MM.1S (cell line): ENCODE measurements around the gene CMTM2.

Experiments used
- DNase-seq: peaks from one replicate; pipeline ENCODE4 v3.0.0-alpha.2; 2015
- H2AFZ ChIP-seq: fragments of 300-600 bp; sonication (generic); 2 replicates; pipeline ENCODE4 v1.6.0; 2016; ENCODE audit warnings: antibody characterized with exemption, low read length
- H3F3A ChIP-seq: fragments of 300-600 bp; sonication (generic); 2 replicates; pipeline ENCODE4 v1.6.1; 2016; ENCODE audit warnings: mild to moderate bottlenecking, antibody characterized with exemption, low read length, moderate library complexity, mixed read lengths; ENCODE audit not compliant: insufficient read depth
- H3K27ac ChIP-seq: fragments of 300-600 bp; sonication (generic); 2 replicates; pipeline ENCODE4 v1.5.1; 2016; ENCODE audit warnings: mild to moderate bottlenecking, low read length
- H3K27me3 ChIP-seq: fragments of 300-600 bp; sonication (generic); replicated peaks from 2 replicates; pipeline ENCODE4 v1.6.0; 2016; ENCODE audit warnings: low read length; ENCODE audit not compliant: insufficient read depth
- H3K36me3 ChIP-seq: fragments of 300-600 bp; sonication (generic); replicated peaks from 2 replicates; pipeline ENCODE4 v1.6.1; 2016; ENCODE audit warnings: mild to moderate bottlenecking, low read length, mixed read lengths; ENCODE audit not compliant: insufficient read depth
- H3K4me1 ChIP-seq: fragments of 300-600 bp; sonication (generic); 2 replicates; pipeline ENCODE4 v1.6.1; 2016; ENCODE audit warnings: low read length, mixed read lengths
- H3K4me2 ChIP-seq: fragments of 300-600 bp; sonication (generic); 2 replicates; pipeline ENCODE4 v1.6.0; 2016; ENCODE audit warnings: low read depth, low read length
- H3K4me3 ChIP-seq: fragments of 300-600 bp; sonication (generic); 2 replicates; pipeline ENCODE4 v1.5.1; 2016; ENCODE audit warnings: low read length, mixed read lengths
- H3K79me2 ChIP-seq: fragments of 300-600 bp; sonication (generic); 2 replicates; pipeline ENCODE4 v1.6.1; 2016; ENCODE audit warnings: mixed run types, low read length, mixed read lengths
- H3K9ac ChIP-seq: fragments of 300-600 bp; sonication (generic); 2 replicates; pipeline ENCODE4 v1.6.1; 2016; ENCODE audit warnings: low read length, mixed read lengths
- H3K9me2 ChIP-seq: fragments of 300-600 bp; sonication (generic); replicated peaks from 2 replicates; pipeline ENCODE4 v1.6.1; 2016; ENCODE audit warnings: mild to moderate bottlenecking, low read length, mixed read lengths; ENCODE audit not compliant: insufficient read depth
- H3K9me3 ChIP-seq: fragments of 300-600 bp; sonication (generic); replicated peaks from 2 replicates; pipeline ENCODE4 v1.6.1; 2016; ENCODE audit warnings: mild to moderate bottlenecking, low read length, mixed read lengths; ENCODE audit not compliant: insufficient read depth
- H4K20me1 ChIP-seq: fragments of 300-600 bp; sonication (generic); 2 replicates; pipeline ENCODE4 v1.6.1; 2016; ENCODE audit warnings: mild to moderate bottlenecking, low read length, moderate library complexity, mixed read lengths; ENCODE audit not compliant: insufficient read depth
- EZH2 ChIP-seq: fragments of 300-600 bp; sonication (generic); optimal IDR thresholded peaks from 2 replicates; pipeline ENCODE3; 2017; ENCODE audit warnings: low read depth, mild to moderate bottlenecking, antibody characterized with exemption, low read length, mixed read lengths
- EZH2phosphoT487 ChIP-seq: fragments of 300-600 bp; sonication (generic); IDR thresholded peaks from 2 replicates; pipeline ENCODE4 v1.6.1; 2018; ENCODE audit warnings: antibody characterized with exemption, low read length
- TF ChIP-seq, protein P1 (sequence below): fragments of 300-600 bp; sonication (generic); IDR thresholded peaks from 2 replicates; pipeline ENCODE4 v1.5.1; 2016; ENCODE audit warnings: antibody characterized with exemption, low read length, mixed read lengths

The CMTM2 gene

GRCh38 chr16:66590322-66590721 lies 11.1 kb downstream of the CMTM2 start:
- Histone ChIP-seq H4K20me1 (no peaks in the 10 kb centered on the region), H3K4me2 (peak overlapping the region; percentile 30; the same call in 1 of the 2 replicates), H3K36me3 (no peaks in the 10 kb centered on the region), H3K9ac (no peak overlapping the region), H3K27ac (no peak overlapping the region), H3K79me2 (no peaks in the 10 kb centered on the region), H3K4me3 (0 out of 2 replicates have a peak overlapping the region, but pooled peaks have one; percentile 16), H3K27me3 (no peaks in the 10 kb centered on the region), H3K9me3 (no peaks in the 10 kb centered on the region), H3K9me2 (no peaks in the 10 kb centered on the region), H2AFZ (no peak overlapping the region), H3K4me1 (no peaks in the 10 kb centered on the region), H3F3A (no peaks in the 10 kb centered on the region; the same call in 1 of the 2 replicates)
- peak; percentile 65 for DNase-seq
- TF ChIP-seq EZH2phosphoT487 (no peak), EZH2 (no peak)
- TF ChIP-seq, protein P1, sequence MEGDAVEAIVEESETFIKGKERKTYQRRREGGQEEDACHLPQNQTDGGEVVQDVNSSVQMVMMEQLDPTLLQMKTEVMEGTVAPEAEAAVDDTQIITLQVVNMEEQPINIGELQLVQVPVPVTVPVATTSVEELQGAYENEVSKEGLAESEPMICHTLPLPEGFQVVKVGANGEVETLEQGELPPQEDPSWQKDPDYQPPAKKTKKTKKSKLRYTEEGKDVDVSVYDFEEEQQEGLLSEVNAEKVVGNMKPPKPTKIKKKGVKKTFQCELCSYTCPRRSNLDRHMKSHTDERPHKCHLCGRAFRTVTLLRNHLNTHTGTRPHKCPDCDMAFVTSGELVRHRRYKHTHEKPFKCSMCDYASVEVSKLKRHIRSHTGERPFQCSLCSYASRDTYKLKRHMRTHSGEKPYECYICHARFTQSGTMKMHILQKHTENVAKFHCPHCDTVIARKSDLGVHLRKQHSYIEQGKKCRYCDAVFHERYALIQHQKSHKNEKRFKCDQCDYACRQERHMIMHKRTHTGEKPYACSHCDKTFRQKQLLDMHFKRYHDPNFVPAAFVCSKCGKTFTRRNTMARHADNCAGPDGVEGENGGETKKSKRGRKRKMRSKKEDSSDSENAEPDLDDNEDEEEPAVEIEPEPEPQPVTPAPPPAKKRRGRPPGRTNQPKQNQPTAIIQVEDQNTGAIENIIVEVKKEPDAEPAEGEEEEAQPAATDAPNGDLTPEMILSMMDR, result no peak

- Histone ChIP-seq H2AFZ (no peak overlapping the region), H4K20me1 (no peaks in the 10 kb centered on the region), H3F3A (no peaks in the 10 kb centered on the region; the same call in 1 of the 2 replicates), H3K9me2 (no peaks in the 10 kb centered on the region), H3K27me3 (no peaks in the 10 kb centered on the region), H3K79me2 (no peaks in the 10 kb centered on the region), H3K9ac (no peak overlapping the region), H3K36me3 (no peaks in the 10 kb centered on the region), H3K4me3 (no peak overlapping the region), H3K27ac (no peak overlapping the region), H3K4me2 (0 out of 2 replicates have a peak overlapping the region, but pooled peaks have one; percentile 15), H3K9me3 (no peaks in the 10 kb centered on the region), H3K4me1 (no peaks in the 10 kb centered on the region)
- no peak for TF ChIP-seq EZH2
- TF ChIP-seq EZH2phosphoT487, result no peak
- TF ChIP-seq, protein P1, result no peak
- no peak for DNase-seq
Observed at GRCh38 chr16:66591018-66591417, 11.8 kb downstream of the CMTM2 start.

DNA sequence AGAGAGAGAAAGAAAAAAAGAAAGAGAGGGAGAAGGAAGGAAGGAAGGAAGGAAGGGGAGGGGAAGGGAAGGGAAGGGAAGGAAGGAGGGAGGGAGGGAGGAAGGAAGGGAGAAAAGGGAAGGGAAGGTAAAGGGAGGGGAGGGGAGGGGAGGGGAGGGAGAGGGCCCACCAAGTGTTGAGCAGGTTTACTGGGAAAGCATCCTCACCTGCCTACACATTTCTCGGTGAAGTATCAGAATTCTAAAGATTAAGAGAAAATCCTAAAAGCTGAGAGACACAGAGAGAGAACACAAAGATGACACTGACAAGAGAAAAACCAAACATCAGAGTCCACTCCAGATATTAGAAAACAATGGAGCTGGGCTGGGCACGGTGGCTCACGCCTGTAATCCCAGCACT lies 13.0 kb downstream of the CMTM2 start:
- Histone ChIP-seq H2AFZ (no peak overlapping the region), H3F3A (no peaks in the 10 kb centered on the region; the same call in 1 of the 2 replicates), H3K79me2 (no peaks in the 10 kb centered on the region), H4K20me1 (no peaks in the 10 kb centered on the region), H3K9ac (no peak overlapping the region), H3K27ac (no peak overlapping the region), H3K4me3 (no peak overlapping the region), H3K9me2 (no peaks in the 10 kb centered on the region), H3K9me3 (no peaks in the 10 kb centered on the region), H3K36me3 (no peaks in the 10 kb centered on the region), H3K27me3 (no peaks in the 10 kb centered on the region), H3K4me1 (no peaks in the 10 kb centered on the region), H3K4me2 (no peak overlapping the region)
- TF ChIP-seq EZH2phosphoT487 (no peak), EZH2 (no peak)
- TF ChIP-seq, protein P1, result no peak
- DNase-seq, result no peak
